GM21381 (cell line): Measurements from ENCODE around the gene VAV1.
"Not testable (repeated sequence)": the region's sequence is repeated elsewhere in the genome, so short reads cannot be mapped to it uniquely, and the experiment has no call there.

ENCODE experiments used
- ATAC-seq: cut with Tn5 transposase; IDR thresholded peaks from one replicate; pipeline ENCODE4 v1.9.1; 2021; ENCODE audit warnings: mild to moderate bottlenecking, moderate library complexity; ENCODE audit not compliant: unreplicated experiment

VAV1 gene

DNA sequence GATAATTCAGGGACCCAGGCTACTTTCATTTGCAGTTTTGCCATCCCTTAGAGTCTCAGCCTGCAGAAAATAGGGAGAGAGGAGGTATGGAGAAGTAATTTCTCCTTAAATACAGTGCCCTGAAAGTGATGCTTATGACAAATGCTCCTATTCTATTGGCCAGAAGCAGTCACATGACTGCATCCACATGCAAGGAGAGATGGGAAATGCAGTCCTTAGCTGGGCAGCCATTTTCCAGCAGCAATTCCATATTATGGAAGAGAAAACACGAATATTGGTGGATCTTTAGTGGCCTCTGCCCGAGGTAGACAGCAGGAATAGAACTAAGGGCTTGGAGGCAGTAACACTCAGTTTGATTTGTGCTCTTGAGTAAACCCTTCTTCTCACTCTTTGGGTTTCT, 39.4 kb downstream of the VAV1 start:
- no peak for ATAC-seq

DNA sequence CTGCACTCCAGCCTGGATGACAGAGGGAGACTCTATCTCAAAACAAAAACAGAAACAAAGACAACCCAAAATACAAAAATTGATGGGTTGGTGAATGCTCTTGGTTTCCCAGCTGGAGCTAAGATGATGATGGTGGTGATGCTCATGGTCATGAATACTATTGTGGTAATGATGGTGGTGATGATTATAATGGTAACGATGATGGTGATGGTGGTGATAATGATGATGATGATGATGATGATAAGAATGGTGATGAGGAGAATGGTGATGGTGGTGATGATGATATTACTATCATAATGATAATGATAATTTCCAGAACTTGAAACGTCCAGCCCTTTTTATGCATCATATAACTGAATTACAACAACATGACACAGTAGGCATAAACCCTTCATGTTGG, 40.1 kb downstream of the VAV1 start:
- ATAC-seq: no peak

DNA sequence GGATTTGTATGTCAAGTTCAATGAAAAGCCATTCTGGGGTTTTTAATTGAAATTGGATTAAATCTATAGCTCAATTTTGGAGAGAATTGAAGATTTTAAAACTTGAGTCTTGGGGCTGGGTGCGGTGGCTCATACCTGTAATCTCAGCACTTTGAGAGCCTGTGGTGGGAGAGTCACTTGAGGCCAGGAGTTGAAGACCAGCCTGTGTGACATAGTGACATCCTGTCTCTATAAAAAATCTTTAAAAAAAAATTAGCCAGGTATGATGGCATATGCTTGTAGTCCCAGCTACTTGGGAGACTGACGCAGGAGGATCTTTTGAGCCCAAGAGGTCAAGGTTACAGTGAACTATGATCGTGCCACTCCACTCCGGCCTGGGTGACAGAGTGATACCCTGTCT, 41.2 kb downstream of the VAV1 start:
- no peak for ATAC-seq

DNA sequence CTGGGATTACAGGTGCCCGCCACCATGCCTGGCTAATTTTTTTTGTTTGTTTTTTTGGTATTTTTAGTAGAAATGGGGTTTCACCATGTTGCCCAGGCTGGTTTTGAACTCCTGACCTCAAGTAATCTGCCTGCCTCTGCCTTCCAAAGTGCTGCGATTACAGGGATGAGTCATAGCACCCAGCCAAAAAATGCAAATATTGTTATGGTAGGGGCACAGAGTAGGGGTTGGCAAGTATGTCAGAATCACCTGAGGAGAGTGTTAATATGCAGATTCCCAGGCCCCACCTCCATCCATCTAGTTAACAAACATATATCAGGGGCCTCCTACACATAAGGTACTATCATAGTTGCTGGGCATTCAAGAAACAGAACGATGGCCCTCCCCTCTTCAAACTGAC, 44.7 kb downstream of the VAV1 start:
- ATAC-seq: no peak

DNA sequence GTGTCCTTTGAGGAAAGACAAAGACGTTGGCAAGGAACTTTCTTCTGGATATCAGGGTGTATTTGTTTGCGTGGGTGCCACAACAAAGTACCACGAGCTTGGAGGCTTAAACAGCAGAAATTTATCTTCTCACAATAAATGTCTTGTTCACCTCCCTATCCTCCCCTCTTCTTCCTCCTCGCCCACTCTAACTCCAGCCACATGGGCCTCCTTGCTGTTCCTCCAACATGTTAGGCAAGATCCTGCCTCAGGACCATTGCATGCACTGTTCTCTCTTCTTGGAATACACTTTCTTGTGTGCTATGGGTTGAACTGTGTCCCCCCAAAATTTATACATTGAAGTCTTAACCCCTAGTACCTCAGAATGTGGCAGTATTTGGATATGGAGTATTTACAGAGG, 45.7 kb downstream of the VAV1 start:
- no peak for ATAC-seq

DNA sequence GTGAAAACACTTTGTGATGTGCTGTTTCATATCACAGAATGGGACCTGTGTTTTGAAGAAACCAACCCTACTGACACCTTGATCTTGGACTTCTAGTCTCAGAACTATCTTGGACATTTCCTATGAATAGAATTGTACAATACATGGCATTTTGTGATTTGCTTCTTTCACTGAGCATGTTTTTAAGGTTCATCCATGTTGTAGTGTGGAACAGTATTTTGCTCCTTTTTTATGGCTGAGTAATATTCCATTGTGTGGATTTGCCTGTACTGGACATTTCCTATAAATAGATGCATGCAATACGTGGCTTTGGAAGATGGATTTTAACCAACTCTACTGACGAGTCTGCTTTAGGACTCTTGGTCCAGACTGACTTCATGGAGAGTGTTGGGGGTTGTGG, 46.8 kb downstream of the VAV1 start:
- ATAC-seq: no peak

DNA sequence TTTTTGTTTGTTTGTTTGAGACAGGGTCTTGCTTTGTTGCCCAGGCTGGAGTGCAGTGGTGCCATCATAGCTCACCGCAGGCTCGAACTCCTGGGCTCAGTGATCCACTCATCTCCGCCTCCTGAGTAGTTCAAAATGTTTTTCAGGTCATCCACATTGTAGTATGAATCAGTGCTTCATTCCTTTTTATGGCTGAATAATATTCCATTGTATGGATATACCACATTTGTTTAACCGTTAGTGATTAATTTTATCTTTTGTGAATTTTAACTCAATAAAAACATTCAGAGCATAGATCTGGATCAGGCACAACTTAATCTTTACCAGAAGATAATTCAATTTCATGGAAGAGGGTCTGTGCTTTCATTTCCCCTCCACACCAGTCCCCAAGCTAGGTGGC, 47.7 kb downstream of the VAV1 start:
- ATAC-seq: no peak

DNA sequence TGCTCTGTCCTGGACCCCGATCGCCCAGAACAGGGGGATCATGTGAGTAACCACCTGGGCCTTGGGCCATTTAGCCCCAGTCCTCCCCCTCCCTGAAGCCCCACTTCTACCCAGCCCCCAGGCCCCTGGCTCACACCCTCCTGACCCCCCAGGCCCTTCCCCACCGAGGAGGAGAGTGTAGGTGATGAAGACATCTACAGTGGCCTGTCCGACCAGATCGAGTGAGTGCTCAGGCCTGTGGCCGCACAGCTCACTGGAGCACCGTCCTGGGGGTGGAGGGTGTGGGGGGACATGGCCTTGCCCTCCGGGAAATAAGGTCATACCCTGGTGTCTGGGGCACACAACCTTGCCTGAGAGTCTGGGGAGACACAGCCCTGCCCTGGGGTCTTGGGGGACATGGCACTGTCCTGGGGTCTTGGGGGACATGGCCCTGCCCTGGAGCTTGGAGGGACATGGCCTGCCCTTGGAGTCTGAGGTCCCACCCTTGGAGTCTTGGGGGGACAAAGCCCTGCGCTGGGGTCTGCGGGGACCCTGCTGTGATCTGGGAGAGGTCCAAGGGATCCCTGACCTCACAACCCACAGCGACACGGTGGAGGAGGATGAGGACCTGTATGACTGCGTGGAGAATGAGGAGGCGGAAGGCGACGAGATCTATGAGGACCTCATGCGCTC, 49.3 kb downstream of the VAV1 start:
- no peak for ATAC-seq

DNA sequence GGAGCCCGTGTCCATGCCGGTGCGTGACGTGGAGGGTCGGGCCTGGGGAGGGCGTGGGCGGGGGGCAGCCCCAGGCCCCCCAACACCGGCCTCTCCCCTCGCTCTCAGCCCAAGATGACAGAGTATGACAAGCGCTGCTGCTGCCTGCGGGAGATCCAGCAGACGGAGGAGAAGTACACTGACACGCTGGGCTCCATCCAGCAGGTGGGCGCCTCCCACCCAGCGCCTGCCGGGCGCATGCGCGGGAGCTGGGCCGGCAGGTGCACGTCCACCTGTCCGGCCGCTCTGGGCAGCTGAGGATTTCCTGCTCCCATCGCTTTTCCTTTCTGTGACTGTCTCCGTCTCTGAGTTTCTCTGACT, 49.8 kb downstream of the VAV1 start:
- ATAC-seq: no peak

DNA sequence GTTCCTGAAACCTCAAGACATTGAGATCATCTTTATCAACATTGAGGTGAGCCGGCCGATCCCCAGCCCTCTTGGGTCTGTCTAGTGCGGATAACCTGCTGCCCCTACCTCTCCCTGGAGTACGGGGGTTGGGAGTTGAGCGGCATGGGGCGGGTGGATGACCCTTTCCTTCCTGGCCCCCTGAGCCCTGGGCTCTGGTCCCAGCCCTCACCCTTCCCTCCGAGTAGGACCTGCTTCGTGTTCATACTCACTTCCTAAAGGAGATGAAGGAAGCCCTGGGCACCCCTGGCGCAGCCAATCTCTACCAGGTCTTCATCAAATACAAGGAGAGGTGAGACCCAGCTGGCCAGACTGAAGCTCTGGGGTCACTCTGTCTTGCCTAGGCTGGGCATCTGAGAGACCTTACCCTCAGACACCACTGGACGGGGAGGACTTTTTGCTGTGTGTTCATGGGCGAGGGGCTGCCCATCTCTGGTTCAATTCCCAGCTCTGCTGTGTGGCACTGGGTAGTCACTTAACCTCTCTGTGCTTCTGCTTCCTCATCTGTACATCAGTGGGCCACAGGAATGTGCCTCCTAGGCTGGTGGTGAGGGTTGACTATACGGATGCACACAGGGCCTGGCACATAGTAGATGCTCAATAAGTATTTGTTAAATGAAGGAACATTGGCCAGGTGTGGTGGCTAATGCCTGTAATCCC, 52.7 kb downstream of the VAV1 start:
- no peak for ATAC-seq

DNA sequence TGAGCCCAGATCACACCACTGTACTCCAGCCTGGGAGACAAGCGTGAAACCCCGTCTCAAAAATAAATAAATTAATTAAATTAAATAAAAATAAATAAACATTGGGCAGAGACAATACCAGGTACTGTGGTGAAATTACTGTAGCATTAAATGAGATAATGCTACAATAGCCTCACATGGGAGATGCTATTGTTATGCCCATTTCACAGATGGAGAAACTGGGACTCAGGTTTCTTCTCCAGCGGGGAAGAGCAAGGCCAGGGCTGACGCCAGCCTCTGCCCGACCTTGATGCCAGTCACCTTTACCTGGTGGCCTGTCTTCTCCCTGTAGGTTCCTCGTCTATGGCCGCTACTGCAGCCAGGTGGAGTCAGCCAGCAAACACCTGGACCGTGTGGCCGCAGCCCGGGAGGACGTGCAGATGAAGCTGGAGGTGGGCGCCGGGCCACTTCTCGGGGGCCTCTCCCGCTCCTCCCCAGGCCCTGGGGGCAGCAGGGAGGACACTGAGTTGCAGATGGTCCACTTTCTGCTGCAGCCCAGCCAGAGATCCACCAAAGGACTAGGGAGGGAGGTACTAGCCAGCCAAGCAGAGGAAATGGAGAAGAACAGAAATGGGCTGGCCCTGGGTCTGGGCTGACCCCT, 53.9 kb downstream of the VAV1 start:
- no peak for ATAC-seq

DNA sequence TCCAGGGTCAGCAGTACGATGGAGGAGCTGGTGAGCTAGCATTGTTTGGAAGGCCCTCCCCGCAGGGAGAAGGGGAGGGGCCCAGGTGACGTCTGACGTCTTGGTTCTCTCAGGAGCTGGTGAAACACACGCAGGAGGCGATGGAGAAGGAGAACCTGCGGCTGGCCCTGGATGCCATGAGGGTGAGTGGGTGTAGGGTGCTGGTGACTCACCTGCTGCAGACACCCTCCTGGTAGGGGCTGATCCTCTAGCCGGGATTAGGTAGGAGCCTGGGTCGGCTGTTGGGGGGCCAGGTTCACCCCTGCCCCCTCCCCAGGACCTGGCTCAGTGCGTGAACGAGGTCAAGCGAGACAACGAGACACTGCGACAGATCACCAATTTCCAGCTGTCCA, 55.8 kb downstream of the VAV1 start:
- no peak for ATAC-seq

DNA sequence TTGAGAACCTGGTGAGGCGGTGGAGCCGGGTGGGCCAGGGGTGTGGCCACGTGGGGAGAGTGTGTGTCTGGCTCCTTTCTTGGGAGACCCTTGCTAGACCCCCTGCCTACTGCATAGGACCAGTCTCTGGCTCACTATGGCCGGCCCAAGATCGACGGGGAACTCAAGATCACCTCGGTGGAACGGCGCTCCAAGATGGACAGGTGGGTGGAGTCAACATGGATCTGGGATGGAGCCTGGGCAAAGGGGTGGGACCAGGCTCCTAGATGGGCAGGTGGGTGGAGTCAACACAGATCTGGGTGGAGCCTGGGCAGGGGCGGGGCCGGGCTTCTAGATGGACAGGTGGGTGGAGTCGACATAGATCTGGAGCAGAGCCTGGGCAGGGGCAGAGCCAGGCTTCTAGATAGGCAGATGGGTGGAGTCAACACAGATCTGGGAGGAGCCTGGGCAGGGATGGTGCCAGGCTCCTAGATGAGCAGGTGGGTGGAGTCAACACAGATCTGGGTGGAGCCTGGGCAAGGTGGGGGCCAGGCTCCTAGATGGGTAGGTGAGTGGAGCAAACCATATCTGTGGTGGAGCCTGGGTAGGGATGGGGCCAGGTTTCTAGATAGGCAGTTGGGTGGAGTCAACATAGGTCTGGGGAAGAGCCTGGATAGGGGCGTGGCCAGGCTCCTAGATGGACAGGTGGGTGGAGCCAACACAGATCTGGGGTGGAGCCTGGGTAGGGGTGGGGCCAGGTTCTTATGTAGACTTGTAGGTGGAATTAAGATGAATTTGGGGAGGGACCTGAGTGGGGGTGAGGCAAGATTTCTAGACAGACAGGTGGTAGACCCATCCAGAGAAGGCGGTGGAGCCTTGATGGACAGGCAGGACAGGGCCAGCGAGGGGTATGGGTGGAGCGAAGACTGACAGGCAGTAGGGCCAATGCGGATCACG, 56.5 kb downstream of the VAV1 start:
- no peak for ATAC-seq

DNA sequence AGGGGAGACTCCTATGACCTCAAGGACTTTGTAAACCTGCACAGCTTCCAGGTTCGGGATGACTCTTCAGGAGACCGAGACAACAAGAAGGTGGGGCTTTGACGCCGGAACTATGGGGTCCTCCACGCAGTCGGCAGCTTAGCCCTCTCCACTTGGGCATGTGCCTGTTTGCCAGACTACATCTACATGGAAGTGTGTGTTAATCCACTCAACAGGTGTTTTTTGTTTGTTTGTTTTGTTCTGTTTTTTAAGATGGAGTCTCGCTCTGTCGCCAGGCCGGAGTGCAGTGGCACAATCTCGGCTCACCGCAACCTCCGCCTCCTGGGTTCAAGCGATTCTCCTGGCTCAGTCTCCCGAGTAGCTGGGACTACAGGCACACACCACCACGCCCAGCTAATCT, 57.3 kb downstream of the VAV1 start:
- ATAC-seq: not testable (repeated sequence)

DNA sequence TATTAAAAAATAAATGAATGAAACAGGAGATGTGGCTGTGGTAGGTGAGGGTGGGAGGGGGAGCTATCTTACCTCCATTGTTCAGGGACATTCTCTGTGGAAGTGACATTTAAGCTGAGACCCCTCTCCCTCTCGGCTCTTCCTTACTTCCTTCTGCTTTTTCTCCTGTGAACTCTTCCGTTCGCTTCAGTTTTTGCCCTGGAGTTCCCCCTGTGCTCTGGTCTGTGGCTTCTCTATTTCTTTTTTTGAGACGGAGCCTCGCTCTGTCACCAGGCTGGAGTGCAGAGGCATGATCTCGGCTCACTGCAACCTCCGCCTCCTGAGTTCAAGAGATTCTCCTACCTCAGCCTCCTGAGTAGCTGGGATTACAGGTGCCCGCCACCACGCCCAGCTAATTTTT, 58.6 kb downstream of the VAV1 start:
- not testable (repeated sequence) for ATAC-seq

DNA sequence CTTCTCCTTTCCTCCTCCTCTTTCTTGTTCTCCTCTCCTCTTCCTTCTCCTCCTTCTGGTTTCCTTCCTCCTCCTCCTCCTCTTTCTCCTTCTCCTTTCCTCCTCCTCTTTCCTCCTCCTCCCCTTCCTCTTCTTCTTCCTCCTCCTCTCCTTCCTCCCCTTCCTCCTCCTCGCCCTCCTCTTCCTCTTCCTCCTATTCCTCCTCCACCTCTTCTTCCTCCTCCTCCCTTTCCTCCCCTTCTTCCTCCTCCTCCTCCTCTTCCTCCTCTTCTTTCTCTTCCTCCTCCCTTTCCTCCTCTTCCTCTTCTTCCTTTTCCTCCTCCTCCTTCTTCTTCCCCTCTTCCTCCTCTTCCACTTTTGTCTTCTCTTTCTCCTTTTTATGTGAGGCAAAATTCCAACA, 59.9 kb downstream of the VAV1 start:
- no peak for ATAC-seq

DNA sequence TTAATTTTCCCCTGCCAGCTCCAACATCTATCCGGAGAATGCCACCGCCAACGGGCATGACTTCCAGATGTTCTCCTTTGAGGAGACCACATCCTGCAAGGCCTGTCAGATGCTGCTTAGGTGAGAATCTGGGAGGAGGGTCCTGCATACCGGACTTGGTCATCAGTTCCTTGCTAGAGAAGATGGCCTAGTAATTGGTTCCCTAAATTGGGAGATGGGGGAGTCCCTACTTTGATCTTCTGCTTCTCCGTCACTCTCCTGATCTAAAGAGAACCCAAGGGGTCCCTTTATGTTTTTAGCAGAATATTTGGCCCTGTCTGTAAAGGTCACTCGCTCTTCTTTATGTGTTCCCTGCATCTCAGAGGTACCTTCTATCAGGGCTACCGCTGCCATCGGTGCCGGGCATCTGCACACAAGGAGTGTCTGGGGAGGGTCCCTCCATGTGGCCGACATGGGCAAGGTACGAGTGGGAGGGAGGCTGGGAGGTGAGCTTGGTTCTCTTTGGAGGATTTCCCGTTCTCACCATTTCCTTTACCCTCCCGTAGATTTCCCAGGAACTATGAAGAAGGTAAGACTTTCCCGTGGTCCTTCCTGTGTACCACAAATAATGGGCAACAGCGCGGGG, 60.8 kb downstream of the VAV1 start:
- no peak for ATAC-seq

DNA sequence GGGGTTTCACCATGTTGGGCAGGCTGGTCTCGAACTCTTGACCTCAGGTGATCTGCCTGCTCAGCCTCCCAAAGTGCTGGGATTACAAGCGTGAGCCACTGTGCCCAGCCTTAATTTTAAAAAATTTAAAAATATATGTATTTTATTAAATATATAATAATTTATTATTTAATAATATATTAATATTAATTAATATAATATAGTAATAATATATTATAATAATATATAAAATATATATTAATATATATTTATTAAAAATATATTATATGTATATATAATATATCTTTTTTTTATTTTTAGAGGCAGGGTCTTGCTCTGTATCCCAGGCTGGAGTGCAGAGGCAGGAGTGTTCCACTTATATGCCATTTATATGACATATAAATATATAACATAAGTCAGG, 61.9 kb downstream of the VAV1 start:
- ATAC-seq: no peak

DNA sequence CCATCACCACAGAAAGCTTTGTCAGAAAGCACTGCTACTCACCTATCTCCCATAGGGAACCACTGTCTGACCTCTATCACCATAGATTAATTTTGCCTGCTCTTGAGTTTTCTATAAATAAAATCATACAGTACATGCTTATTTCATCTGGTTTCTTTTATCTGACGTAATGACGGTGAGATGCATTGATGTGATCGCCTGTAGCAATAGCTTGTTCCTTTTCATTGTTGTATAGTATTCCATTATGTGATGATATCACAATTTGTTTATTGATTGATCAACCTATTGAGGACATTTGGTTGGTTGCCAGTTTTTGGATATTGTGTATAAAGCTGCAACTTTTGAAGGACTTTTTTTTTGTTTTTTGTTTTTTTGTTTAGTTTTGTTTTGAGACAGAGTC, 63.0 kb downstream of the VAV1 start:
- ATAC-seq: no peak

DNA sequence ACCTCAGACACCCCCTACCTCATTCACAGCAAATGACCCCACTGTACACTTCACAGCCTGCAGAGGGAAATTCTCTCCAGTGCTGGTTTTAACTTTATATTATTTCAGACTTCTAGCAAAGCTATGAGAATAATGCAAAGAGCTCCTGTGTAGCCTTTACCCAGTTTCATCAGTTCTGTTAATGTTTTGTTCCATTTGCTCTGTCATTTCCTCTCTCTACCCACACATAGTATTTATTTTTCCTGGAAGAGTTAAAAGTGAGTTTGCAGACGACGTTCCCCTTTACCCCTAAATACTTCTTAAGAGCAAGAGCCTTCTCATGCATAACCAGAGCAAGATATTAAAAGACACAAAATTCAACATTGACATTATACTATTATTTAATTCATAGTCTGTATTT, 65.0 kb downstream of the VAV1 start:
- ATAC-seq: no peak

DNA sequence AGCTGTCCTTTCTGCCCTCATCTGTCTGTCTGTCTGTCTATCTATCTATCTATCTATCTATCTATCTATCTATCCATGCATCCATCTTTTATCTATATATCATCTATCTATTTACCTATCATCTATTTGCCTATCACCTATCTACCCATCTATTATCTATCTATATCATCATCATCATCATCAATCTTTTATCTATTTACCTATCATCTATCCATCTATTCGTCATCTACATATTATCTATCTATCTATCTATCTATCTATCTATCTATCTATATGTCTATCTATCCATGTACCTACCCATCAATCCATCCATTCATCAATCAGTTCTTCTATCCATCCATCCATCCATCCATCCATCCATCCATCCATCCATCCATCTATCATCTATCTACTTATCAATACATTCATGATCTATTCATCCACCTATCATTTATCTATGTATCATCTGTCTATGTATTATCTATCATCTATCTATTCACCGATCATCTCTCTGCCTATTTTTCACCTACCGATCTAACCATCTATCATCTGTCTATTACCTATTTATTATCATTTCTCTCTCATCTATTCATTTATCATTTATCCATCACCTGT, 65.7 kb downstream of the VAV1 start:
- ATAC-seq: no peak
